Glomerular visceral epithelial cell (primary cell): ENCODE results near the gene ACTN1.

Experiments used
- DNase-seq: peaks from one replicate; pipeline ENCODE4 v3.0.0-alpha.2; 2016; ENCODE audit errors: extremely low spot score

ACTN1 gene

GRCh38 chr14:68834816-68835215 lies 144.3 kb downstream of the ACTN1 start:
- DNase-seq: no peak

DNA sequence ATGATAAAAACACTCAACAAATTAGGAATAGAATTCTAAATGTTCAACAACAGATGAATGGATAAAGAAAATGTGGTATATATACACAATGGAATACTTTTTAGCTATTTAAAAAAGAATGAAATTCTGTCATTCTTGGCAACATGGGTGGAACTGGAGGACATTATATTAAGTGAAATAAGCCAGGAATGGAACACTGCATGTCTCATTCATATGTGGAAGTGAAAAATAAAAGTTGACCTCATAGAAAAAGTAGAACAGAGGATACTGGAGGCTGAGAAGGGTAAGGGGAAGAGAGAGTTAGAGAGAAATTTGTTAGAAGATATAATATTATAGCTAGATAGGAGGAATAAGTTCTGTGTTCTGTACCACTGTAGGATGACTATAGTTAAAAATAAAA lies 150.4 kb downstream of the ACTN1 start:
- no peak for DNase-seq

DNA sequence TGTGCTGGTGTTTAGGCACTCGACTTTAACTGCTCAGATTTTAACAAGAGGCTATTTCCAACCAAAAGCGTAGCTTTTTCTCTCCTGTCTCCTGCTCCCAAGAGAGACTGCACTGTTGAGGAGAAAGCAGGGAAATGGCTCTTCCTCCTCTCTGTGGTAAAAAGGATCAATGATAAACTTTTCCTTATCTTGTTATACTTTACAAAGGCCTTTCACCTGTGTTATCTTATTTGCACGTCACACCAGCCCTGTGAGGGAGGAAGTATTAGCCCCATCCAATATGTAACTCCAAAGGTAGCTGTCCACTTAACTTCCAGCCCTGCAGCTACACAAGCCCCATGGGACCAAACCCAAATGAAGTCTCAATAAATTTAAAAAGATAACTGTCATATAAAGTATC lies 153.4 kb downstream of the ACTN1 start:
- no peak for DNase-seq

- peak; percentile 73 for DNase-seq
Measured at GRCh38 chr14:68824517-68825347, 154.4 kb downstream of the ACTN1 start.

- DNase-seq: no peak
Measured at GRCh38 chr14:68824207-68824516, 154.9 kb downstream of the ACTN1 start.
